WTC11 (cell line): ENCODE data around the gene DOCK1. TPM values are rescaled to one million over a fixed set of nuclear protein-coding genes. Genes with fewer than 3 reads are reported as not detected.

Source experiments
- ATAC-seq: fragments of 200-7000 bp; cut with Tn5 transposase; 2 replicates; pipeline ENCODE4 v1.10.0; 2021; ENCODE audit warnings: mild to moderate bottlenecking, moderate library complexity
- CTCF ChIA-PET: fragments of 300-600 bp; sonication (Branson Sonifier 250); formaldehyde crosslinking; loops from one replicate; lab custom pipeline; 2021; ENCODE audit warnings: antibody characterized with exemption; lab: Charles Lee
- POLR2A ChIA-PET: fragments of 350-600 bp; sonication (Branson Sonifier 250); formaldehyde crosslinking; loops from one replicate; lab custom pipeline; 2021; ENCODE audit warnings: antibody characterized with exemption; lab: Charles Lee
- DNase-seq: peaks from one replicate; pipeline ENCODE4 v3.0.0; 2021; ENCODE audit warnings: low spot score
- H3K27ac Mint-ChIP-seq: 2 replicates; pipeline ENCODE4 v1.8.0; 2021; ENCODE audit warnings: mixed read lengths
- H3K27me3 Mint-ChIP-seq: 2 replicates; pipeline ENCODE4 v1.8.0; 2021; ENCODE audit warnings: low read depth, mild to moderate bottlenecking, moderate library complexity, mixed read lengths
- H3K36me3 Mint-ChIP-seq: 2 replicates; pipeline ENCODE4 v1.8.0; 2021; ENCODE audit warnings: mixed read lengths
- H3K4me1 Mint-ChIP-seq: 2 replicates; pipeline ENCODE4 v1.8.0; 2022; ENCODE audit warnings: mixed read lengths
- H3K4me3 Mint-ChIP-seq: 2 replicates; pipeline ENCODE4 v1.8.0; 2021; ENCODE audit warnings: mild to moderate bottlenecking, moderate library complexity, mixed read lengths
- H3K9me3 Mint-ChIP-seq: 2 replicates; pipeline ENCODE4 v1.8.0; 2021; ENCODE audit warnings: mixed read lengths
- CREB1 ChIP-seq: sonication (generic); formaldehyde crosslinking; IDR thresholded peaks from 2 replicates; pipeline ENCODE4 v1.8.0; 2023; ENCODE audit warnings: mild to moderate bottlenecking, missing genetic modification reagents
- EMX1 ChIP-seq: fragments of 250-450 bp; sonication (Bioruptor Pico); IDR thresholded peaks from 2 replicates; pipeline ENCODE4 v1.8.0; 2021; ENCODE audit warnings: mild to moderate bottlenecking
- HMGA2 ChIP-seq: fragments of 250-450 bp; sonication (Bioruptor Pico); IDR thresholded peaks from 2 replicates; pipeline ENCODE4 v1.4.0; 2021; ENCODE audit warnings: mild to moderate bottlenecking, moderate library complexity
- IRF2 ChIP-seq: sonication (generic); formaldehyde crosslinking; IDR thresholded peaks from 2 replicates; pipeline ENCODE4 v1.8.0; 2022; ENCODE audit warnings: low read depth, missing genetic modification reagents, borderline replicate concordance
- KAT7 ChIP-seq: sonication (generic); formaldehyde crosslinking; IDR thresholded peaks from 2 replicates; pipeline ENCODE4 v1.8.1; 2023; ENCODE audit warnings: missing genetic modification reagents, mild to moderate bottlenecking, borderline replicate concordance
- NR2C2 ChIP-seq: sonication (generic); formaldehyde crosslinking; IDR thresholded peaks from 2 replicates; pipeline ENCODE4 v1.8.0; 2022; ENCODE audit warnings: mild to moderate bottlenecking, missing genetic modification reagents
- NR3C1 ChIP-seq: sonication (generic); formaldehyde crosslinking; conservative IDR thresholded peaks from 2 replicates; pipeline ENCODE4 v1.8.1; 2023; ENCODE audit warnings: low read depth, mild to moderate bottlenecking, missing genetic modification reagents
- RORB ChIP-seq: fragments of 250-450 bp; sonication (Bioruptor Pico); IDR thresholded peaks from 2 replicates; pipeline ENCODE4 v1.9.0; 2021; ENCODE audit warnings: mild to moderate bottlenecking
- ZNF317 ChIP-seq: sonication (generic); formaldehyde crosslinking; IDR thresholded peaks from 2 replicates; pipeline ENCODE4 v1.8.1; 2023; ENCODE audit warnings: low read depth, mild to moderate bottlenecking, moderate library complexity, missing genetic modification reagents, borderline replicate concordance
- ZNF423 ChIP-seq: fragments of 250-450 bp; sonication (Bioruptor Pico); IDR thresholded peaks from 2 replicates; pipeline ENCODE4 v2.1.2; 2022; ENCODE audit warnings: mild to moderate bottlenecking, moderate library complexity
- total RNA-seq: library from RNA; stranded (reverse); gene quantifications from 3 replicates; pipeline ENCODE4 v1.2.3, GENCODE V29; 2021
- TF ChIP-seq, protein P1 (sequence below): sonication (generic); formaldehyde crosslinking; IDR thresholded peaks from 2 replicates; pipeline ENCODE4 v1.8.0; 2023; ENCODE audit warnings: mild to moderate bottlenecking, missing genetic modification reagents
- TF ChIP-seq, protein P2 (sequence below): sonication (generic); formaldehyde crosslinking; IDR thresholded peaks from 2 replicates; pipeline ENCODE4 v1.8.1; 2023; ENCODE audit warnings: mild to moderate bottlenecking, missing genetic modification reagents, borderline replicate concordance
- TF ChIP-seq, protein P3 (sequence below): fragments of 250-450 bp; sonication (Bioruptor Pico); IDR thresholded peaks from 2 replicates; pipeline ENCODE4 v1.9.0; 2021; ENCODE audit warnings: mild to moderate bottlenecking
- TF ChIP-seq, protein P4 (sequence below): sonication (generic); formaldehyde crosslinking; IDR thresholded peaks from 2 replicates; pipeline ENCODE4 v1.8.1; 2022; ENCODE audit warnings: mild to moderate bottlenecking, missing genetic modification reagents, moderate library complexity, borderline replicate concordance
- TF ChIP-seq, protein P5 (sequence below): sonication (generic); formaldehyde crosslinking; IDR thresholded peaks from 2 replicates; pipeline ENCODE4 v1.8.0; 2023; ENCODE audit warnings: missing genetic modification reagents
- TF ChIP-seq, protein P6 (sequence below): sonication (generic); formaldehyde crosslinking; IDR thresholded peaks from 2 replicates; pipeline ENCODE4 v1.8.1; 2022; ENCODE audit warnings: missing genetic modification reagents, borderline replicate concordance

The DOCK1 gene
- total RNA-seq, 1 experiment from 2014 or later, result 52.1 TPM

DNA sequence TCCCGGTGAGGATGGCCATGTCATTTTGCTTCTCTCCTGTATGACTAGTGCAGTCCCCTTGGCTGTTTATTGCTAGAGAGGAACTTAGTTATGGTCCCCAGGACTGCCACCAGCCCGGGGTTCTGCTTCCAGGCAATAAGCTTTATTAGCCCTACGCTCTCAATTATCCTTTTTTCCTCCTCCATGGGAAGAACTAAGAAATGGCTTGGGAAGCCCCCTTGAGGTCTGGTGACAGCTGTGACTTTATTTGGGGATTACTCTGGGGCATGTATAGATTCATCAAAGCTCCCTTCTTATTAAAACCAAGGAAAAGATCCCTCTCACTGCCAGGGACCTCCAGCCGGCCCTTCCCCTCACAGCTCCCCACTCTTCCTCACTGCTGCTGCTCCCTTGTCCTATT, 446.3 kb downstream of the DOCK1 start (continued):
- TF ChIP-seq, protein P1, sequence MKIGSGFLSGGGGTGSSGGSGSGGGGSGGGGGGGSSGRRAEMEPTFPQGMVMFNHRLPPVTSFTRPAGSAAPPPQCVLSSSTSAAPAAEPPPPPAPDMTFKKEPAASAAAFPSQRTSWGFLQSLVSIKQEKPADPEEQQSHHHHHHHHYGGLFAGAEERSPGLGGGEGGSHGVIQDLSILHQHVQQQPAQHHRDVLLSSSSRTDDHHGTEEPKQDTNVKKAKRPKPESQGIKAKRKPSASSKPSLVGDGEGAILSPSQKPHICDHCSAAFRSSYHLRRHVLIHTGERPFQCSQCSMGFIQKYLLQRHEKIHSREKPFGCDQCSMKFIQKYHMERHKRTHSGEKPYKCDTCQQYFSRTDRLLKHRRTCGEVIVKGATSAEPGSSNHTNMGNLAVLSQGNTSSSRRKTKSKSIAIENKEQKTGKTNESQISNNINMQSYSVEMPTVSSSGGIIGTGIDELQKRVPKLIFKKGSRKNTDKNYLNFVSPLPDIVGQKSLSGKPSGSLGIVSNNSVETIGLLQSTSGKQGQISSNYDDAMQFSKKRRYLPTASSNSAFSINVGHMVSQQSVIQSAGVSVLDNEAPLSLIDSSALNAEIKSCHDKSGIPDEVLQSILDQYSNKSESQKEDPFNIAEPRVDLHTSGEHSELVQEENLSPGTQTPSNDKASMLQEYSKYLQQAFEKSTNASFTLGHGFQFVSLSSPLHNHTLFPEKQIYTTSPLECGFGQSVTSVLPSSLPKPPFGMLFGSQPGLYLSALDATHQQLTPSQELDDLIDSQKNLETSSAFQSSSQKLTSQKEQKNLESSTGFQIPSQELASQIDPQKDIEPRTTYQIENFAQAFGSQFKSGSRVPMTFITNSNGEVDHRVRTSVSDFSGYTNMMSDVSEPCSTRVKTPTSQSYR (CRISPR knock-in tag), result no peak
- TF ChIP-seq NR3C1 (CRISPR knock-in tag) (no peak), NR2C2 (CRISPR knock-in tag) (no peak), RORB (CRISPR knock-in tag) (no peak), IRF2 (no peak), EMX1 (CRISPR knock-in tag) (no peak)
- TF ChIP-seq, protein P2, sequence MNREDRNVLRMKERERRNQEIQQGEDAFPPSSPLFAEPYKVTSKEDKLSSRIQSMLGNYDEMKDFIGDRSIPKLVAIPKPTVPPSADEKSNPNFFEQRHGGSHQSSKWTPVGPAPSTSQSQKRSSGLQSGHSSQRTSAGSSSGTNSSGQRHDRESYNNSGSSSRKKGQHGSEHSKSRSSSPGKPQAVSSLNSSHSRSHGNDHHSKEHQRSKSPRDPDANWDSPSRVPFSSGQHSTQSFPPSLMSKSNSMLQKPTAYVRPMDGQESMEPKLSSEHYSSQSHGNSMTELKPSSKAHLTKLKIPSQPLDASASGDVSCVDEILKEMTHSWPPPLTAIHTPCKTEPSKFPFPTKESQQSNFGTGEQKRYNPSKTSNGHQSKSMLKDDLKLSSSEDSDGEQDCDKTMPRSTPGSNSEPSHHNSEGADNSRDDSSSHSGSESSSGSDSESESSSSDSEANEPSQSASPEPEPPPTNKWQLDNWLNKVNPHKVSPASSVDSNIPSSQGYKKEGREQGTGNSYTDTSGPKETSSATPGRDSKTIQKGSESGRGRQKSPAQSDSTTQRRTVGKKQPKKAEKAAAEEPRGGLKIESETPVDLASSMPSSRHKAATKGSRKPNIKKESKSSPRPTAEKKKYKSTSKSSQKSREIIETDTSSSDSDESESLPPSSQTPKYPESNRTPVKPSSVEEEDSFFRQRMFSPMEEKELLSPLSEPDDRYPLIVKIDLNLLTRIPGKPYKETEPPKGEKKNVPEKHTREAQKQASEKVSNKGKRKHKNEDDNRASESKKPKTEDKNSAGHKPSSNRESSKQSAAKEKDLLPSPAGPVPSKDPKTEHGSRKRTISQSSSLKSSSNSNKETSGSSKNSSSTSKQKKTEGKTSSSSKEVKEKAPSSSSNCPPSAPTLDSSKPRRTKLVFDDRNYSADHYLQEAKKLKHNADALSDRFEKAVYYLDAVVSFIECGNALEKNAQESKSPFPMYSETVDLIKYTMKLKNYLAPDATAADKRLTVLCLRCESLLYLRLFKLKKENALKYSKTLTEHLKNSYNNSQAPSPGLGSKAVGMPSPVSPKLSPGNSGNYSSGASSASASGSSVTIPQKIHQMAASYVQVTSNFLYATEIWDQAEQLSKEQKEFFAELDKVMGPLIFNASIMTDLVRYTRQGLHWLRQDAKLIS (CRISPR knock-in tag), result no peak

DNA sequence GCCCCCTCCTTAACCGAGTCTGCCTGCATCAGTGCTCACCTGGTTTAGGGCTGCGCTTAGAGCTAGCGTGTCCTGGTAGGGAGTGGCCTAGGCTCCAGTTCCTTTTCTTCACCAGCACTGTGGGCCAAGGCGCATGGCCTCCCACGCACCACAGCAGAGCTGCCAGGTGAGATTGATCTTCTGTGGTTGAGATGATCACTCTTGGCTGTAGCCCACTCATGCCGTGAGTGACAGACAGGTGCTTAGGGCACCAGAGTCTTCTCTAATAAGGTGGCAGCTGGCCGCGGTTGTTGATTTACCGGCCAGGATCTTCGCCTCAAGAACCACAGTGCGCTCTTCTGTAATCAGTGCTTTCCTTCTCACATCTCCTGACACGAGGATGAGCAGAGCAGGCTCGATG, 448.3 kb downstream of the DOCK1 start:
- ChIA-PET POLR2A (no interaction called here), CTCF (interaction anchor here (0.9 to 1.4 kb wide), 4 partner anchors 13 to 296 kb away, joined by 3 to 7 read pairs (median 4); no protein-coding TSS in a partner anchor)
- Mint-ChIP-seq H3K4me3 (no peak overlapping the region), H3K9me3 (no peaks in the 10 kb centered on the region), H3K27ac (no peak overlapping the region), H3K36me3 (no peaks in the 10 kb centered on the region), H3K4me1 (peaks cover 13% of the 10 kb centered on the region), H3K27me3 (no peaks in the 10 kb centered on the region)
- no peak for DNase-seq
- TF ChIP-seq, protein P3, sequence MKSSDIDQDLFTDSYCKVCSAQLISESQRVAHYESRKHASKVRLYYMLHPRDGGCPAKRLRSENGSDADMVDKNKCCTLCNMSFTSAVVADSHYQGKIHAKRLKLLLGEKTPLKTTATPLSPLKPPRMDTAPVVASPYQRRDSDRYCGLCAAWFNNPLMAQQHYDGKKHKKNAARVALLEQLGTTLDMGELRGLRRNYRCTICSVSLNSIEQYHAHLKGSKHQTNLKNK (CRISPR knock-in tag), result no peak
- TF ChIP-seq HMGA2 (CRISPR knock-in tag) (no peak), KAT7 (no peak), ZNF317 (CRISPR knock-in tag) (no peak), CREB1 (CRISPR knock-in tag) (no peak), NR3C1 (CRISPR knock-in tag) (no peak), ZNF423 (CRISPR knock-in tag) (no peak)
- TF ChIP-seq, protein P4, sequence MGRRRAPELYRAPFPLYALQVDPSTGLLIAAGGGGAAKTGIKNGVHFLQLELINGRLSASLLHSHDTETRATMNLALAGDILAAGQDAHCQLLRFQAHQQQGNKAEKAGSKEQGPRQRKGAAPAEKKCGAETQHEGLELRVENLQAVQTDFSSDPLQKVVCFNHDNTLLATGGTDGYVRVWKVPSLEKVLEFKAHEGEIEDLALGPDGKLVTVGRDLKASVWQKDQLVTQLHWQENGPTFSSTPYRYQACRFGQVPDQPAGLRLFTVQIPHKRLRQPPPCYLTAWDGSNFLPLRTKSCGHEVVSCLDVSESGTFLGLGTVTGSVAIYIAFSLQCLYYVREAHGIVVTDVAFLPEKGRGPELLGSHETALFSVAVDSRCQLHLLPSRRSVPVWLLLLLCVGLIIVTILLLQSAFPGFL (CRISPR knock-in tag), result no peak
- TF ChIP-seq, protein P5, sequence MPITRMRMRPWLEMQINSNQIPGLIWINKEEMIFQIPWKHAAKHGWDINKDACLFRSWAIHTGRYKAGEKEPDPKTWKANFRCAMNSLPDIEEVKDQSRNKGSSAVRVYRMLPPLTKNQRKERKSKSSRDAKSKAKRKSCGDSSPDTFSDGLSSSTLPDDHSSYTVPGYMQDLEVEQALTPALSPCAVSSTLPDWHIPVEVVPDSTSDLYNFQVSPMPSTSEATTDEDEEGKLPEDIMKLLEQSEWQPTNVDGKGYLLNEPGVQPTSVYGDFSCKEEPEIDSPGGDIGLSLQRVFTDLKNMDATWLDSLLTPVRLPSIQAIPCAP (CRISPR knock-in tag), result no peak
- TF ChIP-seq, protein P6, sequence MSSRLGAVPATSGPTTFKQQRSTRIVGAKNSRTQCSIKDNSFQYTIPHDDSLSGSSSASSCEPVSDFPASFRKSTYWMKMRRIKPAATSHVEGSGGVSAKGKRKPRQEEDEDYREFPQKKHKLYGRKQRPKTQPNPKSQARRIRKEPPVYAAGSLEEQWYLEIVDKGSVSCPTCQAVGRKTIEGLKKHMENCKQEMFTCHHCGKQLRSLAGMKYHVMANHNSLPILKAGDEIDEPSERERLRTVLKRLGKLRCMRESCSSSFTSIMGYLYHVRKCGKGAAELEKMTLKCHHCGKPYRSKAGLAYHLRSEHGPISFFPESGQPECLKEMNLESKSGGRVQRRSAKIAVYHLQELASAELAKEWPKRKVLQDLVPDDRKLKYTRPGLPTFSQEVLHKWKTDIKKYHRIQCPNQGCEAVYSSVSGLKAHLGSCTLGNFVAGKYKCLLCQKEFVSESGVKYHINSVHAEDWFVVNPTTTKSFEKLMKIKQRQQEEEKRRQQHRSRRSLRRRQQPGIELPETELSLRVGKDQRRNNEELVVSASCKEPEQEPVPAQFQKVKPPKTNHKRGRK (CRISPR knock-in tag), result no peak
- no peak for ATAC-seq
